GM12892 (cell line): ENCODE results near the gene G2E3.

ENCODE experiments used
- POLR2A ChIP-seq: IDR thresholded peaks from 2 replicates; pipeline ENCODE4 v1.6.1; 2011; ENCODE audit warnings: low read depth, low read length, control low read depth
- POLR2AphosphoS5 ChIP-seq: IDR thresholded peaks from 2 replicates; pipeline ENCODE4 v1.6.1; 2011; ENCODE audit warnings: low read depth, low read length, control low read depth

DNA sequence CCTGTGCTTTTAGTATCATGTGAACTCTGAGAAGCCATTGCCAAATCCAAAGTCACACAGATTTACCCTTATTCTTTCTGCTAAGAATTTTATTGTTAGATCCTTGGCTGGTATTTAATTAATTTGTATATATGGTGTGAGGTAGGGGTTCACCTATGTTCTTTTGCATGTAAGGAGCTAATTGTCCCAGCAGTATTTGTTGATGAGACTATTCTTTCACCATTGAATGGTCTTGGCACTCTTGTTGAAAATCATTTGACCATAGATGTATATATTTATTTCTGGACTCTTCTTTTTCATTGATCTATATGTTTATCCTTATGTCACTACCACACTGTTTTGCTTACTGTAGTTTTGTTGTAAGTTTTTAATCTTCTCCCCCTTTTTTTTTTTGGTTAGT is 26.2 kb downstream of the G2E3 start:
- TF ChIP-seq POLR2A (no peak), POLR2AphosphoS5 (no peak)
